ENCODE data around the gene KRABD2.

GRCh38 chr17:8332688-8333087 lies 43.8 kb downstream of the KRABD2 start:
- TF ChIP-seq CTCF (conservative IDR thresholded peaks at IDR 0.05; ENCODE audit: low read depth, low read length), result no peak
- no peak for TF ChIP-seq EZH2 (IDR thresholded peaks at IDR 0.05; ENCODE audit: borderline replicate concordance, low read depth, low read length, poor library complexity, severe bottlenecking)
